HEK293 (cell line): Measurements from ENCODE around the gene ITIH1.
"Not testable (repeated sequence)": the region's sequence is repeated elsewhere in the genome, so short reads cannot be mapped to it uniquely, and the experiment has no call there.

ENCODE experiments used
- CTCF ChIA-PET: fragments of 350-600 bp; formaldehyde crosslinking; extraction: SDS; loops from one replicate; lab custom pipeline; 2021; ENCODE audit warnings: antibody characterized with exemption; lab: Yijun Ruan, JAX
- POLR2A ChIA-PET: fragments of 300-600 bp; formaldehyde crosslinking; extraction: SDS; loops from one replicate; lab custom pipeline; 2020; ENCODE audit warnings: antibody characterized with exemption, inconsistent platforms; lab: Yijun Ruan, JAX
- H3K27ac ChIP-seq: fragments of 200-500 bp; sonication (Bioruptor generic); 2 replicates; pipeline ENCODE4 v1.5.1; 2014; ENCODE audit warnings: low read depth, low read length, control low read depth, inconsistent platforms; ENCODE audit errors: extremely low read depth
- H3K36me3 ChIP-seq, 2 experiments: fragments of 200-500 bp in 1 of 2; sonication (Bioruptor generic) in 1 of 2; 1 replicate in 1 of 2; 2 replicates in 1 of 2; pipeline ENCODE4 v1.5.1; 2014 to 2017; ENCODE audit warnings: inconsistent platforms in 2 of 2, low read length in 2 of 2; ENCODE audit not compliant: control insufficient read depth in 2 of 2, insufficient read depth in 1 of 2
- H3K4me1 ChIP-seq: fragments of 200-500 bp; sonication (Bioruptor generic); 2 replicates; pipeline ENCODE4 v1.5.1; 2014; ENCODE audit warnings: mild to moderate bottlenecking, low read length, inconsistent platforms; ENCODE audit not compliant: control insufficient read depth, insufficient read depth
- H3K4me3 ChIP-seq: 2 replicates; pipeline ENCODE4 v1.5.1; 2011; ENCODE audit warnings: low read depth, mild to moderate bottlenecking, control low read depth, low read length, moderate library complexity
- H3K9me3 ChIP-seq: fragments of 200-500 bp; sonication (Bioruptor generic); 2 replicates; pipeline ENCODE4 v1.5.1; 2014; ENCODE audit warnings: low read depth, low read length, inconsistent platforms; ENCODE audit not compliant: control insufficient read depth, insufficient read depth
- EGR2 ChIP-seq: fragments of 450-650 bp; formaldehyde crosslinking; IDR thresholded peaks from 2 replicates; pipeline ENCODE4 v1.5.1; 2016; ENCODE audit warnings: low read depth, missing biosample characterization, missing genetic modification characterization
- SALL2 ChIP-seq: fragments of 450-650 bp; formaldehyde crosslinking; IDR thresholded peaks from 2 replicates; pipeline ENCODE4 v1.5.0; 2017; ENCODE audit warnings: missing biosample characterization, mild to moderate bottlenecking, missing genetic modification characterization, borderline replicate concordance
- TRIM28 ChIP-seq: IDR thresholded peaks from 2 replicates; pipeline ENCODE4 v1.6.1; 2011; ENCODE audit warnings: low read length, control low read depth, borderline replicate concordance
- ZBTB20 ChIP-seq: fragments of 450-650 bp; formaldehyde crosslinking; IDR thresholded peaks from 2 replicates; pipeline ENCODE4 v1.5.1; 2016; ENCODE audit warnings: missing biosample characterization, missing genetic modification characterization
- ZBTB21 ChIP-seq: fragments of 450-650 bp; formaldehyde crosslinking; IDR thresholded peaks from 2 replicates; pipeline ENCODE4 v1.5.1; 2017; ENCODE audit warnings: missing biosample characterization, missing genetic modification characterization
- ZBTB8A ChIP-seq: fragments of 450-650 bp; formaldehyde crosslinking; IDR thresholded peaks from 2 replicates; pipeline ENCODE4 v1.5.1; 2016; ENCODE audit warnings: missing biosample characterization, missing genetic modification characterization
- ZFP41 ChIP-seq: fragments of 450-650 bp; formaldehyde crosslinking; IDR thresholded peaks from 2 replicates; pipeline ENCODE4 v1.5.1; 2016; ENCODE audit warnings: missing biosample characterization, missing genetic modification characterization, borderline replicate concordance
- ZIC2 ChIP-seq: fragments of 450-650 bp; formaldehyde crosslinking; IDR thresholded peaks from 2 replicates; pipeline ENCODE4 v1.5.1; 2016; ENCODE audit warnings: missing biosample characterization, missing genetic modification characterization
- ZNF112 ChIP-seq: fragments of 450-650 bp; formaldehyde crosslinking; IDR thresholded peaks from 2 replicates; pipeline ENCODE4 v1.5.0; 2017; ENCODE audit warnings: missing biosample characterization, missing genetic modification characterization
- ZNF138 ChIP-seq: fragments of 450-650 bp; formaldehyde crosslinking; IDR thresholded peaks from 2 replicates; pipeline ENCODE4 v1.5.1; 2016; ENCODE audit warnings: missing biosample characterization, missing genetic modification characterization, borderline replicate concordance
- ZNF140 ChIP-seq: fragments of 450-650 bp; formaldehyde crosslinking; IDR thresholded peaks from 2 replicates; pipeline ENCODE4 v1.5.1; 2016; ENCODE audit warnings: missing biosample characterization, missing genetic modification characterization
- ZNF214 ChIP-seq: fragments of 450-650 bp; formaldehyde crosslinking; IDR thresholded peaks from 2 replicates; pipeline ENCODE4 v1.5.1; 2017; ENCODE audit warnings: missing biosample characterization, mild to moderate bottlenecking, missing genetic modification characterization, borderline replicate concordance
- ZNF24 ChIP-seq: fragments of 450-650 bp; formaldehyde crosslinking; IDR thresholded peaks from 2 replicates; pipeline ENCODE4 v1.5.1; 2016; ENCODE audit warnings: missing biosample characterization, missing genetic modification characterization
- ZNF324 ChIP-seq: fragments of 450-650 bp; formaldehyde crosslinking; IDR thresholded peaks from 2 replicates; pipeline ENCODE4 v1.5.1; 2016; ENCODE audit warnings: missing biosample characterization, missing genetic modification characterization
- ZNF335 ChIP-seq: fragments of 450-650 bp; formaldehyde crosslinking; conservative IDR thresholded peaks from 2 replicates; pipeline ENCODE4 v1.5.1; 2016; ENCODE audit warnings: missing biosample characterization, missing genetic modification characterization
- ZNF341 ChIP-seq: fragments of 450-650 bp; formaldehyde crosslinking; IDR thresholded peaks from 2 replicates; pipeline ENCODE4; 2016; ENCODE audit warnings: low read depth, missing biosample characterization, missing genetic modification characterization
- ZNF394 ChIP-seq: fragments of 450-650 bp; formaldehyde crosslinking; IDR thresholded peaks from 2 replicates; pipeline ENCODE4 v1.5.1; 2016; ENCODE audit warnings: missing biosample characterization, missing genetic modification characterization, mild to moderate bottlenecking, moderate library complexity, borderline replicate concordance
- ZNF629 ChIP-seq: fragments of 450-650 bp; formaldehyde crosslinking; IDR thresholded peaks from 2 replicates; pipeline ENCODE4 v1.5.1; 2017; ENCODE audit warnings: missing biosample characterization, missing genetic modification characterization
- ZNF658 ChIP-seq: fragments of 450-650 bp; formaldehyde crosslinking; IDR thresholded peaks from 2 replicates; pipeline ENCODE4; 2016; ENCODE audit warnings: missing biosample characterization, missing genetic modification characterization
- ZNF76 ChIP-seq: fragments of 450-650 bp; formaldehyde crosslinking; IDR thresholded peaks from 2 replicates; pipeline ENCODE4; 2016; ENCODE audit warnings: low read depth, missing biosample characterization, missing genetic modification characterization, borderline replicate concordance
- ZNF768 ChIP-seq: fragments of 450-650 bp; formaldehyde crosslinking; IDR thresholded peaks from 2 replicates; pipeline ENCODE4 v1.5.1; 2018; ENCODE audit warnings: missing biosample characterization, mild to moderate bottlenecking, missing genetic modification characterization
- ZSCAN30 ChIP-seq: fragments of 450-650 bp; IDR thresholded peaks from 2 replicates; pipeline ENCODE4 v1.5.1; 2018; ENCODE audit warnings: missing biosample characterization, mild to moderate bottlenecking, missing genetic modification characterization, moderate library complexity
- ZXDB ChIP-seq: fragments of 450-650 bp; formaldehyde crosslinking; IDR thresholded peaks from 2 replicates; pipeline ENCODE4 v1.5.1; 2016; ENCODE audit warnings: missing biosample characterization, missing genetic modification characterization
- TF ChIP-seq, protein P1 (sequence below): fragments of 450-650 bp; formaldehyde crosslinking; IDR thresholded peaks from 2 replicates; pipeline ENCODE4; 2016; ENCODE audit warnings: missing biosample characterization, missing genetic modification characterization
- TF ChIP-seq, protein P2 (sequence below): fragments of 450-650 bp; formaldehyde crosslinking; IDR thresholded peaks from 2 replicates; pipeline ENCODE4 v1.5.1; 2017; ENCODE audit warnings: missing biosample characterization, missing genetic modification characterization
- TF ChIP-seq, protein P3 (sequence below): sonication (generic); formaldehyde crosslinking; IDR thresholded peaks from 2 replicates; pipeline ENCODE4 v1.8.1; 2022; ENCODE audit warnings: mild to moderate bottlenecking, moderate library complexity, missing genetic modification reagents
- TF ChIP-seq, protein P4 (sequence below): fragments of 450-650 bp; formaldehyde crosslinking; IDR thresholded peaks from 2 replicates; pipeline ENCODE4 v1.5.1; 2016; ENCODE audit warnings: missing biosample characterization, missing genetic modification characterization

The ITIH1 gene

DNA sequence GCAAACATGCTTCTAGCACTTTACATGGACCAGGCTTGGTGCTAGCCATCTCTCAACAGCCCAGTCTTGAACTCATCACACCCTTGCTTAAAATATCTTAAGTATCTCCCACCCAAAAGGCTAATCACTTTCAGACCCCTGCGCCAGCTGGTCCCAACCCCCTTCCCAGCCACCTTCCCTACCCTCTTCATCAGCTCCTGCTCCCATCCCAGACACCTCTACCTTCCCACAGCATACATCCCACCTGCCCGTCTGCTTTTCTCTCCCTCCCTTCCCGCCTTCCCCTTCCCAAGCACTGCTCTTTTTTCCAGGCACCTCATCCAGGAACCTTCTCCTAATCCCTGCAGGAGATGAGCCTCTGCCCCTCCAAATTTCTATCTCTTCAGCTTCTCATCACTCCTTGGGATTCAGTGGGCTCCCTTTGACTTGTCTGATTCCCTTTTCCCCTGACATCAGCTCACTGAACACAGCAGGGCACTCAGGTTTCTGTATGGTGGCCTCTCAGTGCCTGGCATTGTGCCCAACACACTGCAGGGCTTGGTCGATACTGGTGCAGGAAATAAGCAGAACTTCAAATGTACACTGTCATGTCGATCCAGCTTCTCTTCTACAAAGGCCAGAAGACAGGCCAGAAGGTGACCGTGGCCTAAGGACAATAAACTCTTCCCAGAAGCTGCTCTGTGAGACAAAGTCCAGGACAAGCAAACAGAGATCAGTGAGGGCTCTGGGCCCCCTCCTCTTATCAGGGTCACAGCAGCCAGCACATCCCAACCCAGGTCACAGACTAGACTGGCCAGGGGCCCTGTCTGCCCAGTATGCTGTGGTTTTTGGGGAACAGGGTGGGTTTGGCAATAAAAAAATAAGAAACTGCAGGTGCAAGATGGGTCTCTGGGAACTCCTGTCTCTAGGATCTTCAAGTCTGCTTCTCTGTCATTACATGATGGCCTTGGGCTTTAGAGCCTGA is 2.2 kb upstream of the ITIH1 start:
- TF ChIP-seq ZNF140, result no peak
- TF ChIP-seq ZNF76, result peak; percentile 8; the same call in 1 of the 2 replicates
- 0 out of 2 replicates have a peak, but pooled peaks have one; percentile 15 for TF ChIP-seq ZBTB21
- no peak for TF ChIP-seq ZNF24
- TF ChIP-seq, protein P1, sequence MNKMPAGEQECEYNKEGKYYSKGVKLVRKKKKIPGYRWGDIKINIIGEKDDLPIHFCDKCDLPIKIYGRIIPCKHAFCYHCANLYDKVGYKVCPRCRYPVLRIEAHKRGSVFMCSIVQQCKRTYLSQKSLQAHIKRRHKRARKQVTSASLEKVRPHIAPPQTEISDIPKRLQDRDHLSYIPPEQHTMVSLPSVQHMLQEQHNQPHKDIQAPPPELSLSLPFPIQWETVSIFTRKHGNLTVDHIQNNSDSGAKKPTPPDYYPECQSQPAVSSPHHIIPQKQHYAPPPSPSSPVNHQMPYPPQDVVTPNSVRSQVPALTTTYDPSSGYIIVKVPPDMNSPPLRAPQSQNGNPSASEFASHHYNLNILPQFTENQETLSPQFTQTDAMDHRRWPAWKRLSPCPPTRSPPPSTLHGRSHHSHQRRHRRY, result no peak
- TF ChIP-seq, protein P2, sequence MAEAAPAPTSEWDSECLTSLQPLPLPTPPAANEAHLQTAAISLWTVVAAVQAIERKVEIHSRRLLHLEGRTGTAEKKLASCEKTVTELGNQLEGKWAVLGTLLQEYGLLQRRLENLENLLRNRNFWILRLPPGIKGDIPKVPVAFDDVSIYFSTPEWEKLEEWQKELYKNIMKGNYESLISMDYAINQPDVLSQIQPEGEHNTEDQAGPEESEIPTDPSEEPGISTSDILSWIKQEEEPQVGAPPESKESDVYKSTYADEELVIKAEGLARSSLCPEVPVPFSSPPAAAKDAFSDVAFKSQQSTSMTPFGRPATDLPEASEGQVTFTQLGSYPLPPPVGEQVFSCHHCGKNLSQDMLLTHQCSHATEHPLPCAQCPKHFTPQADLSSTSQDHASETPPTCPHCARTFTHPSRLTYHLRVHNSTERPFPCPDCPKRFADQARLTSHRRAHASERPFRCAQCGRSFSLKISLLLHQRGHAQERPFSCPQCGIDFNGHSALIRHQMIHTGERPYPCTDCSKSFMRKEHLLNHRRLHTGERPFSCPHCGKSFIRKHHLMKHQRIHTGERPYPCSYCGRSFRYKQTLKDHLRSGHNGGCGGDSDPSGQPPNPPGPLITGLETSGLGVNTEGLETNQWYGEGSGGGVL, result peak; percentile 26; the same call in 1 of the 2 replicates
- no peak for TF ChIP-seq ZBTB8A
- TF ChIP-seq EGR2 (tag by site-specific recombination), result peak; percentile 20; the same call in 1 of the 2 replicates
- TF ChIP-seq, protein P3, sequence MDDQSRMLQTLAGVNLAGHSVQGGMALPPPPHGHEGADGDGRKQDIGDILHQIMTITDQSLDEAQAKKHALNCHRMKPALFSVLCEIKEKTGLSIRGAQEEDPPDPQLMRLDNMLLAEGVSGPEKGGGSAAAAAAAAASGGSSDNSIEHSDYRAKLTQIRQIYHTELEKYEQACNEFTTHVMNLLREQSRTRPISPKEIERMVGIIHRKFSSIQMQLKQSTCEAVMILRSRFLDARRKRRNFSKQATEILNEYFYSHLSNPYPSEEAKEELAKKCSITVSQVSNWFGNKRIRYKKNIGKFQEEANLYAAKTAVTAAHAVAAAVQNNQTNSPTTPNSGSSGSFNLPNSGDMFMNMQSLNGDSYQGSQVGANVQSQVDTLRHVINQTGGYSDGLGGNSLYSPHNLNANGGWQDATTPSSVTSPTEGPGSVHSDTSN (CRISPR knock-in tag), result no peak
- TF ChIP-seq ZNF335, result 0 out of 2 replicates have a peak, but pooled peaks have one; percentile 31
- TF ChIP-seq ZNF658, result no peak
- peak; percentile 29 for TF ChIP-seq ZIC2 (tag by site-specific recombination)
- no peak for TF ChIP-seq ZSCAN30
- no peak for TF ChIP-seq ZNF394 (tag by site-specific recombination)
- TF ChIP-seq, protein P4, sequence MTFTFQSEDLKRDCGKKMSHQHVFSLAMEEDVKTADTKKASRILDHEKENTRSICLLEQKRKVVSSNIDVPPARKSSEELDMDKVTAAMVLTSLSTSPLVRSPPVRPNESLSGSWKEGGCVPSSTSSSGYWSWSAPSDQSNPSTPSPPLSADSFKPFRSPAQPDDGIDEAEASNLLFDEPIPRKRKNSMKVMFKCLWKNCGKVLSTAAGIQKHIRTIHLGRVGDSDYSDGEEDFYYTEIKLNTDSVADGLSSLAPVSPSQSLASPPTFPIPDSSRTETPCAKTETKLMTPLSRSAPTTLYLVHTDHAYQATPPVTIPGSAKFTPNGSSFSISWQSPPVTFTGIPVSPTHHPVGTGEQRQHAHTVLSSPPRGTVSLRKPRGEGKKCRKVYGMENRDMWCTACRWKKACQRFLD, result no peak
- H3K4me1 ChIP-seq, result no peaks in the 10 kb centered on the region
- CTCF ChIA-PET, result interaction anchor here (1.0 kb wide), 1 partner anchor 46 kb away, joined by 3 read pairs; no protein-coding TSS in a partner anchor
- no peak overlapping the region for H3K27ac ChIP-seq
- no peak overlapping the region for H3K4me3 ChIP-seq
- POLR2A ChIA-PET, result no interaction called here
- H3K9me3 ChIP-seq, result no peaks in the 10 kb centered on the region
- no peaks in the 10 kb centered on the region for H3K36me3 ChIP-seq

DNA sequence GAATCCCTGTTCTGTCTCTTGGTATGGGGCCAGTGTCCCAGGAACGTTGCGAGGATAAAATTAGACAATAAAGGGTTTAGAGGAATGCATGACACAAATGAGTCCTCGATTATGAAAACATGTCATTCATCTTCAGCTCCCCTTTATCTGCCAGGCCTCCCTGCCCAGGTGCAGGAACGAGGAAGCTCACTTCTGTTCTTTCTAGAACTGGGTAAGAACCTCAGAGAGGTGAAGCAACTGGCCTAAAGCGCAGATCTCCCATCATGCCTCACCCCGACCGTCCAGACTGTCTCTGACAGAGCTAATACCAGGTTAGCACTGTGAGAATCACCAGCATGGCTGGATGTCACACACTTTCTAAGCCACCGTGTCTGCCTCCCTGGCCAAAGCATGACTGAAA is 1.5 kb upstream of the ITIH1 start:
- ChIA-PET POLR2A (no interaction called here), CTCF (no interaction called here)
- Histone ChIP-seq H3K27ac (no peak overlapping the region), H3K9me3 (no peaks in the 10 kb centered on the region), H3K36me3 (no peaks in the 10 kb centered on the region), H3K4me3 (no peak overlapping the region), H3K4me1 (no peaks in the 10 kb centered on the region)
- TF ChIP-seq ZFP41 (tag by site-specific recombination) (no peak), TRIM28 (no peak), ZNF214 (tag by site-specific recombination) (no peak), ZNF341 (tag by site-specific recombination) (no peak), ZBTB20 (no peak), SALL2 (no peak), ZNF138 (no peak), ZNF324 (no peak), ZNF629 (tag by site-specific recombination) (no peak), ZNF112 (tag by site-specific recombination) (no peak), ZNF768 (tag by site-specific recombination) (no peak), ZXDB (no peak)

DNA sequence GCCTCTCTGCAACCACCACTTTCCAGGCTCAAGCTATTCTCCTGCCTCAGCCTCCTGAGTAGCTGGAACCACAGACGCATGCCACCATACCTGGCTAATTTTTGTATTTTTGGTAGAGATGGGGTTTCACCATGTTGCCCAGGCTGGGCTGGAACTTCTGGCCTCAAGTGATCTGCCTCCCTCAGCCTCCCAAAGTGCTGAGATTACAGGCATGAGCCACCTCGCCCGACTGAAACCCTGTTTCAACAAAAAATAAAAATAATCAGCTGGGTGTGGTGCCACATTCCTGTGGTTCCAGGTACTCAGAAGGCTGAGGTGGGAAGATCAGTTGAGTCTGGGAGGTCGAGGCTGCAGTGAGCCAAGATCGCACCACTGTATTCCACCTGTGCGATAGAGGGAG is 913 bp upstream of the ITIH1 start:
- H3K4me1 ChIP-seq, H3K36me3 ChIP-seq, POLR2A ChIA-PET, H3K27ac ChIP-seq, H3K9me3 ChIP-seq, H3K4me3 ChIP-seq: not testable (repeated sequence)
- CTCF ChIA-PET, result interaction anchor here (0.7 kb wide), 1 partner anchor 8 kb away, joined by 3 read pairs; no protein-coding TSS in a partner anchor
